ENCODE data around the gene ATF7.

The ATF7 gene

DNA sequence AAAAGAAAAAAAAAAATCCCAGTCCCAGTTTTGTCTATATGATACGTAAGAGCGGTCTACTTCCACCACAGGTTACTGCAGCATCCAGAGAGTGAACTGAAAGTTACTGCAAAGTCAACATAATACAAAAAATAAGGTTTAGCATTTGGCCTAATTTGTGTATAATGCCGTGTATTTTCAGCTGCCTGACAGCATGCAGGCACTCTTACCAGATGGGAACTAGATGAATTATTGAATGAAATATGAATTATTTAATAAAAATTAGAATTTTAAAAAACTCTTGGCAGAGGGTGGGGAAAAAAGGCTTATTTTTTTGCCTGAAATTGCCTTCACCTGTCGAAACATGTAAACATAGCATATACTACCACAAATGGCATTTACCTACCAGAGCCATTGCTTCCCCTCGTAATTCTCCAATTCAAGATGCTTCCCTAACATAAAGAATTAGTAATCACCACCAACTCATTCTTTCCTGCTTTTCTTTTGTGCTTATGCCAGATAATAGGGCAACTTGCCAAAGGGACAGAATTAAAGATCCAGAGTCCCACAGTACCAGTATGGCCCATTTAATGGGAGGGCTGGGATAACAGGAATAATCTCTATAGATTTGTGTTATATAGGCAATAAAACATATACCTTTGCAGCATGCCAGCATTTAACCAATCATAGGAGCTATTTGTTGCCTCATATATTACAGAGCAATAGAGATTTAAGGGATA lies 31.1 kb downstream of the ATF7 start:
- TF ChIP-seq, protein P1, sequence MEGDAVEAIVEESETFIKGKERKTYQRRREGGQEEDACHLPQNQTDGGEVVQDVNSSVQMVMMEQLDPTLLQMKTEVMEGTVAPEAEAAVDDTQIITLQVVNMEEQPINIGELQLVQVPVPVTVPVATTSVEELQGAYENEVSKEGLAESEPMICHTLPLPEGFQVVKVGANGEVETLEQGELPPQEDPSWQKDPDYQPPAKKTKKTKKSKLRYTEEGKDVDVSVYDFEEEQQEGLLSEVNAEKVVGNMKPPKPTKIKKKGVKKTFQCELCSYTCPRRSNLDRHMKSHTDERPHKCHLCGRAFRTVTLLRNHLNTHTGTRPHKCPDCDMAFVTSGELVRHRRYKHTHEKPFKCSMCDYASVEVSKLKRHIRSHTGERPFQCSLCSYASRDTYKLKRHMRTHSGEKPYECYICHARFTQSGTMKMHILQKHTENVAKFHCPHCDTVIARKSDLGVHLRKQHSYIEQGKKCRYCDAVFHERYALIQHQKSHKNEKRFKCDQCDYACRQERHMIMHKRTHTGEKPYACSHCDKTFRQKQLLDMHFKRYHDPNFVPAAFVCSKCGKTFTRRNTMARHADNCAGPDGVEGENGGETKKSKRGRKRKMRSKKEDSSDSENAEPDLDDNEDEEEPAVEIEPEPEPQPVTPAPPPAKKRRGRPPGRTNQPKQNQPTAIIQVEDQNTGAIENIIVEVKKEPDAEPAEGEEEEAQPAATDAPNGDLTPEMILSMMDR (conservative IDR thresholded peaks at IDR 0.05), result no peak
- H3K27ac ChIP-seq, result peak overlapping the region; percentile 99

- TF ChIP-seq, protein P1 (conservative IDR thresholded peaks at IDR 0.05), result no peak
- H3K27ac ChIP-seq, result peak overlapping the region; percentile 99
Observed at GRCh38 chr12:53593707-53594106, 32.5 kb downstream of the ATF7 start.

DNA sequence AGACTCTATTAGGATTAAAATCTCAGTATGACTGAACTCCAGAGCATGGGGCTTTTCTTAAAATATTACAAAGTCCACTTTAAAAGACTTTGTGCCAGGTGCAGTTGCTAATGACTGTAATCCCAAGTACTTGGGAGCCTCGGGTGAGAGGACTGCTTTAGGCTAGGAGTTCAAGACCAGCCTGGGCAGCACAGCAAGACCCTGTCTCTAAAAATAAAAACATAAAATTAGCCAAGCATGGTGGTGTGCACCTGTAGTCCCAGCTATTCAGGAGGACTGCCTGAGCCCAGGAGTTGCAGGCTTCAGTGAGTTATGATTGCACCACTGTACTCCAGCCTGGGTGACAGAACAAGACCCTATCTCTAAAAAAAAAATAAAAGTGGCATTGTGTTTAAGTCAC lies 33.2 kb downstream of the ATF7 start:
- H3K27ac ChIP-seq, result peak overlapping the region; percentile 99
- TF ChIP-seq, protein P1 (conservative IDR thresholded peaks at IDR 0.05), result no peak

DNA sequence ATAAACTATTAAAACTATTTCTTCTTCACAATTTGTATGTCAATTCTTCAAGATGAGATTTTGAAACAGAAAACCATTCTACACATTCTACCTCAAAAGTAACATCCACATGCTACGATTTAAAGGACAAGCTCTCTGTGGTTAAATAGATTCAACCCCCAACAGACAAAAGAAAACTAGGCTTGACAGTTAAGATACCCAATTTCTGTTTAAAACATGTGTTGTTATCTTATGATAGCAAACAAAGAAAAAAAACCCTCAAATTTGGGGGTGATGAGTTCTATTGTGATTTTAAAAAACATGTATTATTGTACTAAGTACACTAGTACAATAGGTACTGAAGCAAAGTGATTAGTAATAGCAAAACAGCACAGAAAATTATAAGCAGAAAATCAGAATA lies 33.8 kb downstream of the ATF7 start:
- TF ChIP-seq, protein P1 (conservative IDR thresholded peaks at IDR 0.05), result no peak
- H3K27ac ChIP-seq, result peak overlapping the region; percentile 99

GRCh38 chr12:53591301-53592206 lies 34.6 kb downstream of the ATF7 start:
- H3K27ac ChIP-seq, result peak overlapping the region; percentile 99
- TF ChIP-seq, protein P1 (conservative IDR thresholded peaks at IDR 0.05), result no peak

DNA sequence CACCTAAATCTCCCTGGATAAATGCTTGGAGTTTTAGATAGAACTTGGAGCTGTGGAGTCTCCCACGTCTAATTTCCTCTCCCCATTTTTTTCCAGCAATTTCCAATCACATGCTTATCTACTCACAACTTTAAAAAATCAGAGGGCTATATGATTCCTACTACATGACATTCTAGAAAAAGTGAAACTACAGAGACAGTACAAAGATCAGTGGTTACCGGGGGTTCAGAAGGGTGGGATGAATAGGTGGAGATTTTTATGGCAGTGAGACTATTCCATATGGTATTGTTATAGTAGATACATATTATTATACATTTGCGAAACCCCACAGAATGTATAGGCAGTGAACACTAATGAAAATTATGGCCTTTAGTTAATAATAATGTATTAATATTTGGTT lies 35.5 kb downstream of the ATF7 start:
- TF ChIP-seq, protein P1 (conservative IDR thresholded peaks at IDR 0.05), result no peak
- H3K27ac ChIP-seq, result peak overlapping the region; percentile 99

DNA sequence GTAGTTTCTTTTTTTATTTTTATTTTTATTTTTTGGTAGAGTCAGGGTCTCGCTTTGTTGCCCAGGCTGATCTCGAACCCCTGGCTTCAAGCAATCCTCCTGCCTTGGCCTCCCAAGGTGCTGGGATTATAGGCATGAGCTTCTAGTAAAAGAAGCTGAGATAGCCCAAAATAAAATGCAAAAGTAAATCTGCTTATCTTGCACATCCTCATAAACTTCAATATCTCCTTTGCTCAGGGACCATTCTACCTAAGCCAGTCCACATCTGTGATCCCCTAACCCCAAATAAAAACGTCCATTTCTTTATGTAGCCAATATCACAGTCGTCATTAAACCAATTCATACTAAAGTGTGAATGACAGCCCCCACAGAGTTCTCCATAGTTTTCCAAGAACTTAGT lies 36.3 kb downstream of the ATF7 start:
- H3K27ac ChIP-seq, result peak overlapping the region; percentile 99
- TF ChIP-seq, protein P1 (conservative IDR thresholded peaks at IDR 0.05), result no peak
